ENCODE data around the gene F5.
"Not testable (repeated sequence)": the region's sequence is repeated elsewhere in the genome, so short reads cannot be mapped to it uniquely, and the experiment has no call there.

F5 gene

DNA sequence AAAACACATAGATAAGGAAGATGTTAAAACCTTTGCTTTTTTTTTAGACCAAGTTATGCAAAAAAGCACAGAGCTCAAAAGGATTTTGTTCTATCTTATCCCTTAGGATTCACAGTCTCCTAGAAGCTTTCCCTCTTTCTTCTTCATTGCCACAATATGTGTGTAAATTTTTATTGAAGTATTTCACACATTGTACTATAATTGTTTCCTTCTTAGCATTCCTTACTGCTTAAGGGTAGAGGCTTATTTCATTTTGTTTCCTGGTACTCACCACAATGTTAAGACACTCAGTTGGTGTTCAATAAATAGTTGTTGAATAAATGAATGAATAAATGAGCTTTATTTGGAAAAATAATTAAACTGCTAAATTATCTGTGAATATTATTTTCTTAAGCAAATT, 70.6 kb downstream of the F5 start:
- no peak overlapping the region for H3K27ac Mint-ChIP-seq
- no peaks in the 10 kb centered on the region for H3K4me1 Mint-ChIP-seq (ENCODE audit: low read depth)
- peaks cover 43% of the 10 kb centered on the region for H3K36me3 Mint-ChIP-seq (ENCODE audit: low read depth)
- H3K27me3 Mint-ChIP-seq (ENCODE audit: low read depth) = no peaks in the 10 kb centered on the region
- no peaks in the 10 kb centered on the region for H3K9me3 Mint-ChIP-seq
- no peak overlapping the region for H3K4me3 Mint-ChIP-seq

DNA sequence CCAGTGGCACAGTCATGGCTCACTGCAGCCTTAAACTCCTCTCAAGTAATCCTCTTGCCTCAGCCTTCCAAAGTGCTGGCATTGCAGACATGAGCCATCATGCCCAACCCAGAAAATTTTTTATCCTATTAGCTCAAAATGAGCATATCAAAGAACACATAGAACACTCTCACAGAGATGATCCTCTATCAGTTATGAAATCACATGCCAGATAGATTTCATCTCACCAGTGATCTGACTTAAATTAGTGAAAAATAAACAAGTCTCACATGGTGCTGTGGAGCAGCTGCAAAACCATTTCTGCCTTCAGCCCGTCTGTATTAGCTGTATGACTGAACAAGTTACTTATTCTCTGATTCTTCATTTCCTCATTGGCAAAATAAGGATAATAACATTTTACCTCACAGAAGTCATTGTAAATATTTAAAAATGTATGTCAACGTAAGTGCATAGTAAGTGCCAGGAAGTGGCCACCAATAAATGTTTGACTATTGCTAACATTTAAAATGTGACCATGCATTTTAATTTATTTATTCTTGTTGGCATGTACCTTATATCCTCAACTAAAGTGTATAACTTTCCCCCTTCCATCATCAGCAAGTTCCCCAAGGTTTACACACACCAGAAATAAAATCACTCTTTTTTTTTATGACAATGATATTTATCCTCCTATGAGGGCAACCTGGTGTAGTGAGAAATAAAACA, 71.6 kb downstream of the F5 start:
- peaks cover 37% of the 10 kb centered on the region for H3K36me3 Mint-ChIP-seq (ENCODE audit: low read depth)
- no peak overlapping the region for H3K27ac Mint-ChIP-seq
- no peak overlapping the region for H3K4me3 Mint-ChIP-seq
- H3K9me3 Mint-ChIP-seq = no peaks in the 10 kb centered on the region
- peaks cover 1% of the 10 kb centered on the region for H3K4me1 Mint-ChIP-seq (ENCODE audit: low read depth)
- no peaks in the 10 kb centered on the region for H3K27me3 Mint-ChIP-seq (ENCODE audit: low read depth)

DNA sequence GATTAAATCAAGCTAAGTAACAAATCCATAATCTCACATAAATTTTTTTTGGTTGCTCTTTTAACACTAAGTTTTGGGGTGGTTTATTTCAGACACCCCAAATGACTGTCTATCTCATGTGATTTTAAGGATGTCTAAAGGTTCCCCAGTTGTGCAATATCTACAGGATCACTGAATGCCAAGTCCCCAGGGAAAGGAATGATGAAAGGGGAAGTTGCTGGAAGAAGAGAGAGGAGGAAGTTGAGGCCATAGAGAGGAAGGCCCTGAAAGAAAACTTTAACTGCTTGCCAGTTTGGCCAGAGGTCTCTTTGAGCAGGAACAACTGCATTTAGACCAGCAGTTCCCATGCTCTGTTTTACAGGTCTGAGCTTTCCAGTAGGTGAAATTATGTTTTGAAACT, 73.1 kb downstream of the F5 start:
- Mint-ChIP-seq H3K27me3 (ENCODE audit: low read depth) (no peaks in the 10 kb centered on the region), H3K27ac (no peak overlapping the region), H3K4me3 (no peak overlapping the region), H3K36me3 (ENCODE audit: low read depth) (peaks cover 33% of the 10 kb centered on the region), H3K9me3 (peaks cover 6% of the 10 kb centered on the region), H3K4me1 (ENCODE audit: low read depth) (peaks cover 12% of the 10 kb centered on the region)

DNA sequence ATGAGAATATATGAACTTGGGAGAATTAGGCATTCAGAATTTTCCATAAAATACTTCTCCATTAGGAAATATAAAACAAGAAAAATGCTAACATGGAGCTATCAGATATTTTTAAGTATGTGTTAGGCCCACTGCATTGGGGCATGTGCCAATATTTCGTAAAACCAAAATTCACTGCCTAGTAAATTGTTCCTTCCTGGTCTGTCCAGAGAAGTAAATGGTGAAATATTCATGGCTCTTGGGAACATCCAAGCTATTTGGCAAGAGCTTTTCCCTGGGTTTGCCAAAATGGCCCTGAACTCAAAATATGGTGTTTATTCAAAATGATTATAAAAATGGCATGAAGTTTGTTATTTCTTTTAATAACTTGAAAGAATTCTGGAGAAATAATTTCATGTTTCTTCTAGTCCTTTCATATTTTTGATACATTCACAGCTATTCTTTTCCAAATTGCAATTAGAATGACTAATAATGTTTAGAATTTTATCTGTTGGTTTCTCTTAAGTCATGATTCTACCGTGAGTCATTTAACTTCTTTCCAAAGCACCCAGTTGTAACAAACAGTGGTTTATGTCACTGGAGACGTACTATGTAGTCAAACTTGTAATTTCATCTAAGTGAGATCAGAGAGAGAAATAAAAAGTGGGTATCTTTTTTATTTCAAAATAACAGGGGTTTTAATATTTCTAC, 74.8 kb downstream of the F5 start:
- no peaks in the 10 kb centered on the region for H3K27me3 Mint-ChIP-seq (ENCODE audit: low read depth)
- H3K27ac Mint-ChIP-seq = no peak overlapping the region
- H3K4me1 Mint-ChIP-seq (ENCODE audit: low read depth) = peaks cover 12% of the 10 kb centered on the region
- peaks cover 6% of the 10 kb centered on the region for H3K9me3 Mint-ChIP-seq
- peaks cover 29% of the 10 kb centered on the region for H3K36me3 Mint-ChIP-seq (ENCODE audit: low read depth)
- H3K4me3 Mint-ChIP-seq = no peak overlapping the region

DNA sequence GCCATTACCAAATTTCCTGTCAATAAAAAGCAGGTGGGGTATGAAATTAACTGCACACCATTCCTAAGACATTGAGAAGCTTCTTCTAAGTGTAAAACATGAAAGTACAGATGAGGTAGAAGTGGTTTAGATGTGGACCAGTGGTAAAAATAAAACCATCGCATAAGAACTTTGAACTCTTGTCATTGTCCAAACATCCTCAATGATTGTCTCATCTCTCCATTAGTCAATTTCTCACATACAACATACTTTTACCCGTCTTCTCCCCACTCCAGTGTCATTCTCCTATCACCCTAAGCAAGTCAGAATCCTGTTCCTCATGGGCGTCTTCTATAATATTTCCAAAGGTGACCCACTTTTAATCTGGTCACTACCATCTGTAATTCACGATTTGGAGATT, 76.2 kb downstream of the F5 start:
- Mint-ChIP-seq H3K27ac (no peak overlapping the region), H3K36me3 (ENCODE audit: low read depth) (peaks cover 23% of the 10 kb centered on the region), H3K4me1 (ENCODE audit: low read depth) (peaks cover 12% of the 10 kb centered on the region), H3K27me3 (ENCODE audit: low read depth) (no peaks in the 10 kb centered on the region), H3K4me3 (no peak overlapping the region), H3K9me3 (peaks cover 6% of the 10 kb centered on the region)

DNA sequence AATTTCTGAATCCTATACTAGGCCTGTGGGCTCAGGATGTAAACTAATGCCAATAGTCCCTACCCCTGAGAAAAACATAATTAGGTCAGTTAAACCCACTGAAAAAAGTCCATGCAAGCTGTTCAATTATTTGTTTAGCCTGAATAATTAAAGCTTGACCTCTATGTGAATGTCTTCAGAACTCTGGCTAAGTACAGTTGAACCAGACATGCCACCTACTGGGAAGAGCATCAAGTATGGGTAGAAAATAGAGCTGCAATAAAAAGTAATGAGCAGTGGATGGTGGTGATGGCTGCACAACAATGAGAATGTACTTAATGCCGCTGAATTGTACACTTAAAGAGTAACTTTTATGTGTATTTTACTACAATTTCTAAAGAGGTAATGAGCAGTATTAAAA, 76.9 kb downstream of the F5 start:
- Mint-ChIP-seq H3K9me3 (peaks cover 6% of the 10 kb centered on the region), H3K27me3 (ENCODE audit: low read depth) (no peaks in the 10 kb centered on the region), H3K36me3 (ENCODE audit: low read depth) (peaks cover 18% of the 10 kb centered on the region), H3K4me3 (no peak overlapping the region), H3K4me1 (ENCODE audit: low read depth) (peaks cover 12% of the 10 kb centered on the region), H3K27ac (no peak overlapping the region)

DNA sequence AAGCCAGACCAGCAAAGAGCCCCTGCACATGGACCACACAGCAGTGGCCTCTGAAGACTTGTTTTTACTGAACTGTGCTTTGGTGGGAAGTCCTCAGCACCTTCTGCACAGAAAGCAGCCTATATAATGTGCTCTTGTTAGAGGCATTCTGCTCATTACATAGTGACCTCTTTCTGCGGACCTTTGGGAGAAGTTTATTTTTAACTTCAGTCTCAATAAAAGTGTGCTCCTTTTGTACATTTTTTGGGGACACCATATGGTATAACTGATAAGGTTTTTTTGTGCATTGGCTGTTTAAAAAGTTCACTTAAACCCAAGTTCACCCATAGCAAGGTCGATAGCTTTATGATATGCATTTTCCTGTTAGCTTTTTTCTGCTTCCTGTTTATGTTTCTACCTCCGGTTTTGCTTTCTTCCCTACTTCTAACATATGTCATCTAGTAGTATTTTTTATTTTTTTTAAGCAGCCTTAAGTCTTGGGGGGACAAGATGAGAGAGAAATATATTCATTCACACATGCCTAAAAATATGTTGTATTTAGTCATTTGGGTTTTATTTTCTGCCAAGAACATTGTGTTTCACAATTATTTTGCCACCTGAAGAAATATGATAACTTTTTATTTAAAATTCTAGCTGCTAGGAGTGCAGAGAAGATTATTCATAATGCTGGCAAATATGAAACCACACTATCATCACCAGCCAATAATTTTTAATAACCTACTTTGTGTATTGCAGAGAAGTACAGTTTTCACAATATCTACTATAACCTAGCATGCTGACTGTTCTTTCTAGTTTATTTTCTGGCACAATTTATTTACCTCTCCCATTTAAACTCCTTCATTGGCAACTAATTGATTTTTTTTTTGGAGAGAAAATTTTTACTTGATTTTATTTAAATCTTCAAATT, 77.6 kb downstream of the F5 start:
- peaks cover 6% of the 10 kb centered on the region for H3K9me3 Mint-ChIP-seq
- H3K27ac Mint-ChIP-seq = peak overlapping the region; percentile 76
- H3K27me3 Mint-ChIP-seq (ENCODE audit: low read depth) = no peaks in the 10 kb centered on the region
- peaks cover 18% of the 10 kb centered on the region for H3K36me3 Mint-ChIP-seq (ENCODE audit: low read depth)
- H3K4me1 Mint-ChIP-seq (ENCODE audit: low read depth) = peaks cover 12% of the 10 kb centered on the region
- H3K4me3 Mint-ChIP-seq = peak overlapping the region; percentile 66

DNA sequence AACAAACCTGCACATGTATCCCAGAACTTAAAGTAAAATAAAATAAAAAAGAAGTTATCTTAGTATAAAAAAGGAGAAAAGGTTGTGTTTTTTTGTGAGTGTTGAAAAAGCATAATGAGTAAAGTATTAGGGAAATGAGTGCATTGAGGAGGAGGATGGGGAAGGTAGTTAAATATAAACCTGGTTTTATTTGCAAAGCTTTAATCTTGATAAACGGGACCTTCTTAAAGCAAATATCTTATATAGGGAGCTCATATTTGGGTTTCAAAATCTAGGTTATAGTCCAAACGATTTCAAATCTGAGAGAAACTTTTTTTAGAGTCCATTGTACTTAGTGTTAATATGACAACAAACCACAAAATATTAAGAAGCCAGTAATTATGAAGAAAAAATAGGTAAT, 78.9 kb downstream of the F5 start:
- no peak overlapping the region for H3K27ac Mint-ChIP-seq
- H3K36me3 Mint-ChIP-seq (ENCODE audit: low read depth) = peaks cover 14% of the 10 kb centered on the region
- no peak overlapping the region for H3K4me3 Mint-ChIP-seq
- H3K27me3 Mint-ChIP-seq (ENCODE audit: low read depth) = no peaks in the 10 kb centered on the region
- peaks cover 12% of the 10 kb centered on the region for H3K9me3 Mint-ChIP-seq
- H3K4me1 Mint-ChIP-seq (ENCODE audit: low read depth) = peaks cover 12% of the 10 kb centered on the region

DNA sequence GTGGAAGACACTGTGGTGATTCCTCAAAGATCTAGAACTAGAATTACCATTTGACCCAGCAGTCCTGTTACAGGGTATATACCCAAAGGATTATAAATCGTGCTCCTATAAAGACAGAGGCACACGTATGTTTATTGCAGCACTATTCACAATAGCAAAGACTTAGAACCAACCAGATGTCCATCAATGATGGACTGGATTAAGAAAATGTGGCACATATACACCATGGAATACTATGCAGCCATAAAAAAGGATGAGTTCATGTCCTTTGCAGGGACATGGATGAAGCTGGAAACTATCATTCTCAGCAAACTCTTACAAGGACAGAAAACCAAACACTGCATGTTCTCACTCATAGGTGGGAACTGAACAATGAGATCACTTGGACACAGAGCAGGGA, 82.7 kb downstream of the F5 start:
- Mint-ChIP-seq H3K36me3 (ENCODE audit: low read depth) (peaks cover 10% of the 10 kb centered on the region), H3K9me3 (peaks cover 11% of the 10 kb centered on the region)
- not testable (repeated sequence) for H3K27ac Mint-ChIP-seq; H3K4me1 Mint-ChIP-seq (ENCODE audit: low read depth); H3K27me3 Mint-ChIP-seq (ENCODE audit: low read depth); H3K4me3 Mint-ChIP-seq

DNA sequence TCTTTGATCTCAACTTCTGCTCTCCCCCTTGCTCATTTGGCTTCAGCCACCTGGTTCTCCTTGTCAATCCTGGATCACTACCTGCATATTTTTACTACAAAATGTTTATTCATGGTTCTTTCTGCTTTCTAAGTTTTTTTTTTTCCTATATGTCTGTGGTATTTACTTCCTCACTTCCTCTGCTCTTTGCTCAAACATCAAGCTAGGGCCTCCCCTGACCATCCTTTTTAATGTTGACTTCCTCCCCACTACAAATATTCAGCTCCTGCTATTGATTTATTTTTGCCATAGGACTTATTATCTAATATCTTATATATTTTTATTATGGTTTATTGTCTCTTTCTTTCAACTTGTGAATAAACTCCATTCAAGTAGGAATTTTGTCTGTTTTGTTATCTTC, 86.5 kb downstream of the F5 start:
- Mint-ChIP-seq H3K4me1 (ENCODE audit: low read depth) (peaks cover 13% of the 10 kb centered on the region), H3K27ac (no peak overlapping the region), H3K4me3 (no peak overlapping the region), H3K36me3 (ENCODE audit: low read depth) (peaks cover 10% of the 10 kb centered on the region), H3K27me3 (ENCODE audit: low read depth) (no peaks in the 10 kb centered on the region), H3K9me3 (peaks cover 17% of the 10 kb centered on the region)

DNA sequence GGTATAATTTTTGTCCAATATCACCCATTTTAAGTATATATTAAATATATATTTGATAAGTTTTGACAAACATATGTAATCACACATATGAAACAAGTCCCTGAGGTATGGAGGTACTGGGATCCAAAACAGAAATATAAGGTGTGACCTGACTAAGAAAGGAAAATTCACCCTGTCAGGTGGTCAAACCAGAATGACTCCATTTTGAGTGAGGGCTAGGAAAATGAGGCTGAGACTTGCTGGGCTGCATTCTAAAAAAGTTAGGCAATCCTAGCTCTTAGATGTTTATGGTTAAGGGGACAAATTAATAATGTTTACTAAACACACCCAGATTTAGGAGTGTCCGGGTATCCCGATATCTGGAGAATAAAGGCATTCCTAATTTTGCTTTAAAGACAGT, 89.0 kb downstream of the F5 start:
- Mint-ChIP-seq H3K4me3 (no peak overlapping the region), H3K4me1 (ENCODE audit: low read depth) (peaks cover 13% of the 10 kb centered on the region), H3K9me3 (peaks cover 11% of the 10 kb centered on the region), H3K27ac (no peak overlapping the region), H3K27me3 (ENCODE audit: low read depth) (no peaks in the 10 kb centered on the region), H3K36me3 (ENCODE audit: low read depth) (peaks cover 9% of the 10 kb centered on the region)

DNA sequence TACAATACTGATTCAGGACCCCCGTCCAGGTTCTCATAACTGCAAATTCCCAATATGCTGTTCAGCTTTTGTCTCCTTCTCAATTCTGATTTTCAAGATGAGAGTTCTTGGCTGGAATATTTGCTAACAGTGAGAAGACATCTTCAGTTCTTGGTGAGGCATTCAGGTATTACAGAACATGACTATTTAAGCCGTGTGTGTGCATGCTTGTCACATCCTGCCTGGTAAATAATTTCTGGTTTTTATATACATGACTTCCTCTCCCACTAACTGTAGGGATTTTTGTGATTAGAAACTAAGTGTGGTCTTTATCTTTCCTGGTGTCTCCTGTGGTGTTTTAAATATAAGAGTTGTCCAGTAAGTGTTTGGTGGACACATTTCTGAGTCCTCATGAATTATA, 90.4 kb downstream of the F5 start:
- Mint-ChIP-seq H3K9me3 (peaks cover 11% of the 10 kb centered on the region), H3K4me3 (no peak overlapping the region), H3K36me3 (ENCODE audit: low read depth) (peaks cover 9% of the 10 kb centered on the region)

DNA sequence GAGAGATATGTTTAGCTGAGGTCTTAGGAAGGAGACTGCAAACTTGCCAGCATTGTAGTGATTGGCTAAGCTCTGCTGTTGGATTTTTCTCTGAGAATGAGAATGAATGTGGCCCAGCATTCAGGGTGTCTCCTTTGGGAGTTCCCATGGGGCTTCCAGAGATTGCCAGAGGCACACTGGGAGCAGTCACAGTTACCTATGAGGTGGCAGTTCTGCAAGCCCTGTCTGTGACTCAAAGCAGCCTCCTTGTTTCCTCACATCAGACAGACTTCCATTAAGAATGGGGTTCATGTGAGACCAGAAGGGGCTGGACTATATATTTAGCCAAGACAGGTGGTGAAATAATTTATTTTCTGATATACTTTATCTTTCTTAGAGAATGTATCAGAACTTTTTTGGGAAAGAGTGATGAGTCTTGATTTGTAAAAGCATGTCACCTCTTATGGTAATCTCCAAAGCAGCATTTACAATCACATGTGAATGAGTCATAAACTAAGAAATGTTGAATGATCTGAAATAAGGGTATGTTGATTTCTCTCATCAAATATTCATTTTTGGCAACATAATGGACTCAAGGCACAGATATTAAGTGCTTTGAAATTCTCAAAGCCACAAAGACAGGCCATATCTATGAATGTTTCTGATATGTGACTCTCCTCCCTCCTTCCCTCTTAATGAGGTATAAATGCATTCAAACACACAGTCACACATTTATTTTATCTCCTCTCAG, 91.1 kb downstream of the F5 start:
- H3K36me3 Mint-ChIP-seq (ENCODE audit: low read depth) = peaks cover 9% of the 10 kb centered on the region

More for the DNA sequence above, 90.4 kb downstream of the F5 start:
- H3K27me3 Mint-ChIP-seq (ENCODE audit: low read depth) = no peaks in the 10 kb centered on the region
- no peak overlapping the region for H3K27ac Mint-ChIP-seq
- H3K4me1 Mint-ChIP-seq (ENCODE audit: low read depth) = peaks cover 15% of the 10 kb centered on the region

DNA sequence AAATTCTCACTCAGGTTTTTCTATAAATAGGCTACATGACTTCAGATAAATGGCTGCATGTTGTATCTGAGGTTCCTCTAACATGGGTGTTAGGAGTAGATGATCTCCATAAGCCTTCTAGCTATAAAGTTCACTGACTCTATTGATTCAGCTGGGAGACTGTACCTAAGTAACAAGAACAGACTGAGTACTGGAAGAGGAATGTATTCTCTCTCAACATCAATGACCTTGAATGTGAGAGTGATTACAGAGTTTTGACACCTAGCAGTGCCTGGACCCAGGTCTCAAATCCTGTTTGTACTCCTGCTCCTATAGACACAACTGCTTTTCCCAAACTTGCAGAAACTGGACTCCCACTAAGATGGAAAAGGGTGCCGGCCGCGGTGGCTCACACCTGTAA, 91.9 kb downstream of the F5 start:
- no peaks in the 10 kb centered on the region for H3K27me3 Mint-ChIP-seq (ENCODE audit: low read depth)
- H3K36me3 Mint-ChIP-seq (ENCODE audit: low read depth) = peaks cover 5% of the 10 kb centered on the region
- peaks cover 12% of the 10 kb centered on the region for H3K4me1 Mint-ChIP-seq (ENCODE audit: low read depth)
- no peak overlapping the region for H3K4me3 Mint-ChIP-seq
- peaks cover 11% of the 10 kb centered on the region for H3K9me3 Mint-ChIP-seq
- H3K27ac Mint-ChIP-seq = no peak overlapping the region

More for the DNA sequence above, 91.1 kb downstream of the F5 start:
- Mint-ChIP-seq H3K9me3 (peaks cover 11% of the 10 kb centered on the region), H3K27me3 (ENCODE audit: low read depth) (no peaks in the 10 kb centered on the region), H3K4me1 (ENCODE audit: low read depth) (peaks cover 15% of the 10 kb centered on the region), H3K4me3 (no peak overlapping the region), H3K27ac (no peak overlapping the region)
